ENCODE results near the gene URM1.

URM1 gene

DNA sequence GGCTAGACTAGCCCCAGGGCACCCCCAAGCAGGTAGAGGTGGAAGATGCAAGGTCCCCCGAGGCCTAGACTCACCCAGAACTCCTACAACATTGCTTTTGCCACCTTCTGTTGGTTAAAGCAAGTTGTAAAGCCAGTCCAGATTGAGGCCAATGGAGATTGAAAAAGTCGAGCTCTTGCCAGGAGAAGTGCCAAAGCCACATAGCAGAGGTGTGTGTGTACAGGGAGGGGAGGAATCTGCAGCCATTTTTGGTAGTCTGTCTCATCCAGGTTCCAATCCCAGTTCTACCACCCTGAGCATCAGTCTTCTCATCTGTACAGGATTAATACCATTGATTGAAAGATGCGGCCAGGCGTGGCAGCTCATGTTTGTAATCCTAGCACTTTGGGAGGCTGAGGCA, 12.3 kb upstream of the URM1 start:
- no peak for TF ChIP-seq CTCF (IDR thresholded peaks at IDR 0.05)

- TF ChIP-seq CTCF (IDR thresholded peaks at IDR 0.05) = no peak
Observed at GRCh38 chr9:128360826-128361225, 10.3 kb upstream of the URM1 start.

DNA sequence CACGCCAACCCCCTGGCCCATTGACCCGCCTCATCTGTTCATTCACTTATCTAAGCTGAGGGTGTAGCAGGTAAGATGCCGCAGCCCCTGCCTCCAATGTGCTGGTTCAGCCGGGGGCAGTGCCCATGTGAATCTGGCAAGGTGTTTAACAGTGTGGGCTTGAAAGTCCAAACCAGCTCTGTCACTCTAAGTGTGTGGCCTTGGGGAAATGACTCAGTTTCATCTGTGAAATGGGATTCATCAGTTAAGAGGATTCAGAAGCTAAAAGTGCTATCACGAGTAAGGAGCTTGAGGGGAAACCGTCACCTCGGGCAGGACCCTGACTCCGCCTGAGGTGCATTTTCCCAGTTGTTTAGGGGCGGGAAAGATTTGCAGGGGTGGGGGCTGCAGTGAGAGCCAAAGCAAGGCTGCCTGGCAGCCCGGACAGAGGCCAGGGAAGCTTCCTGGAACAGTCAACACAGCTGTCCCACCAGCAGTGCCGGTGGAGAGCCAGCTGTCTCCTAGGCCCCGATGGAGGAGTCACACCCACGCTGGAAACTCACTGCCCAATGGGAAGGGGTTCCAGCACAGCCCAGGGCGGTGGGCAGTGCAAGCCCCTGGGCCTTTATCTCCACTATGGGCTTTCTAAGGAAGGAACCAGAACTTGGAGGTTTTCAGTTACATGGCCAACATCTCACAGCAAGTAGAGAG, 9.7 kb upstream of the URM1 start:
- TF ChIP-seq CTCF (IDR thresholded peaks at IDR 0.05) = no peak

GRCh38 chr9:128361986-128362646, 9.1 kb upstream of the URM1 start:
- TF ChIP-seq CTCF (IDR thresholded peaks at IDR 0.05) = peak; percentile 91

DNA sequence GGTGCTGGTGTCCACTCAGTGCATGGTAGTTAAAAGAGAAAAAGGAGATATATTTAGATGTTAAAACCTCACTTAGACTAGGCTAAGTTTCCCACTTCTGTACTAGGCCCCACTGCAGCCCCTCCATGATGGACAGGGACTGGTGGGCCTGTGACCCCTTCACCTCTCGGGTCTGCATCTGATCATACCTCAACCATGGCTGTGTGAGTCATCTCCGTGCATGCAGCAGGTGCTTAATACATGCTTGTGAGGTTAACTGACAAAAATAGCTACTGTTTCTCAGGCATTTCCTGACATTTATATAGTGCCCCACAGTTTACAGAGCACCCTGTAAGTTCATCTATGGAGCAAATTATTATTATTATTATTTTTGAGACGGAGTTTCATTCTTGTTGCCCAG, 8.4 kb upstream of the URM1 start:
- TF ChIP-seq CTCF (IDR thresholded peaks at IDR 0.05) = no peak

DNA sequence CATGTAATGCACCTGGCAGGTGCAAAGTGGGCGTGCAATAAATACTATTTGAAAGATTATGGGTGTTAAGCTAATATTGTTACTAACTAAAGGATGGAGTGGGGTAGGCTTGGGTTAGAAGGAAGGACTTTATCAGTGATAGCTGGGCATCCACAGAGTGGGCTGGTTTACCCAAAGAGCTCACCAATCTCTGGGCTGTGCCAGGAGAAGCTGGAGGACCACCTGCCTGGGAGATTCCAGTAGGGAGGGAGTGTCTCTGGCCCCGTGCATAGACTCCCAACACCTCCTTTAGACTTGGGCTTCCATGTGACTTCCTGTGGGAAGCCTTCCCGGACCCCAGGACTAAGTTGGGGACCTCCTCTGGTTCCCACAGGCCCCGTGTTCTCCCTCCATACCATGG, 5.6 kb upstream of the URM1 start:
- TF ChIP-seq CTCF (IDR thresholded peaks at IDR 0.05) = no peak

- TF ChIP-seq CTCF (IDR thresholded peaks at IDR 0.05) = no peak
Observed at GRCh38 chr9:128369024-128369706, 2.0 kb upstream of the URM1 start.

Data from LNCAP (cell line).